ENCODE results near the gene SLC37A2.

GRCh38 chr11:125091877-125092664, 29.0 kb downstream of the SLC37A2 start:
- TF ChIP-seq REST (IDR thresholded peaks at IDR 0.05; ENCODE audit: insufficient read depth in 1 of 2, low read depth in 2 of 2, low read length in 1 of 2) (no peak), CTCF (IDR thresholded peaks at IDR 0.05) (no peak)

Data from Panc1 (cell line).